ENCODE measurements around the gene MYLK3.
"Not testable (repeated sequence)": the region's sequence is repeated elsewhere in the genome, so short reads cannot be mapped to it uniquely, and the experiment has no call there.

The MYLK3 gene

GRCh38 chr16:46688654-46689364 lies 59.3 kb downstream of the MYLK3 start, which contains the start of gene VPS35:
TSS of gene VPS35 (minus strand) at chr16:46689178. CDS start at chr16:46689133, 45 bp downstream.
- peak; percentile 100 for DNase-seq

- DNase-seq = no peak
Measured at GRCh38 chr16:46688101-46688653, 60.0 kb downstream of the MYLK3 start.

- DNase-seq = no peak
Measured at GRCh38 chr16:46687486-46687885, 60.7 kb downstream of the MYLK3 start.

GRCh38 chr16:46686815-46687473 lies 61.2 kb downstream of the MYLK3 start:
- DNase-seq = no peak

GRCh38 chr16:46681867-46682266 lies 66.3 kb downstream of the MYLK3 start:
- not testable (repeated sequence) for DNase-seq

GRCh38 chr16:46677943-46678342 lies 70.2 kb downstream of the MYLK3 start:
- DNase-seq = not testable (repeated sequence)

GRCh38 chr16:46673320-46674013 lies 74.7 kb downstream of the MYLK3 start:
- peak; percentile 36 to 50 for DNase-seq

- DNase-seq = no peak
Measured at GRCh38 chr16:46662123-46662522, 86.0 kb downstream of the MYLK3 start.

- peak; percentile 31 to 44 for DNase-seq
Measured at GRCh38 chr16:46658925-46659324, 89.2 kb downstream of the MYLK3 start.

Data from activated CD4-positive, alpha-beta T cell treated with anti-CD3 and anti-CD28 coated beads, Interleukin-2, amount 50 U/mL, for 48 hours (primary cell).